Hepatic stellate cell (primary cell): Measurements from ENCODE around the gene TMEM178B.
A peak's percentile ranks its signal among the peaks of the same experiment; 100 is the strongest.
"Not testable (repeated sequence)": the region's sequence is repeated elsewhere in the genome, so short reads cannot be mapped to it uniquely, and the experiment has no call there.

Experiments
- DNase-seq: peaks from one replicate; pipeline ENCODE4 v3.0.0; 2011; ENCODE audit warnings: low spot score

Gene TMEM178B

DNA sequence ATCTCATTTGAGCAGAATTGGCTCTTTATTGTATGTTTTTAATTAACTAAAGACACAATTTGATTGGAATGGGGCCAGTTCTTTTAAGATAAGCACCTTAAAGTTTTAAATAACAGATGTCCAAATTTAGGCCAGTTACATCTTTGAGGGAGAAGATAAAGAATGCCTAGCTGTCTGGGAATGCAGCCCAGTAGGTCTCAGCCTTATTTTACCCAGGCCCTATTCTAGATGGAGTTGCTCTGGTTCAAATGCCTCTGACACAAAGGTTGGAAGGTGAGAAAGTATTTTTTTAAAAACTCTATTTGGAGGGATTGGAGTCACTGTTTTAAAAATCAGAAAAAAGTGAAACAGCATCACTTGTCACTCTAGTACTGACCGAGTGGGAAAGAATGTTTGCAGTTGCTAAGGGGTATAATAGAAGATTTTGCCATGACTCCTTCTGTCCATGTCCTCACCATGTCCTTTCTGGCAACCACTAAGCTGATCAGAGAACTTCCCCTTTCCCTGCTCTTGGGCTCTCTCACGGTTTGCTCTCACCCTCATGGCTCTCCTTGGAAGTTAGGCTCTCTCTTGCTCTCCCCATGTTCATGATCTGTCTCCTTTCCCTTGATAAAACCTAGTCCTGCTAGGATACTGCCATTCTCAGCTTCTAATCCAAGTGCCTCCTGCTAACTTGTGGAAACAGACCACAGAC, 239.1 kb downstream of the TMEM178B start:
- DNase-seq: no peak

DNA sequence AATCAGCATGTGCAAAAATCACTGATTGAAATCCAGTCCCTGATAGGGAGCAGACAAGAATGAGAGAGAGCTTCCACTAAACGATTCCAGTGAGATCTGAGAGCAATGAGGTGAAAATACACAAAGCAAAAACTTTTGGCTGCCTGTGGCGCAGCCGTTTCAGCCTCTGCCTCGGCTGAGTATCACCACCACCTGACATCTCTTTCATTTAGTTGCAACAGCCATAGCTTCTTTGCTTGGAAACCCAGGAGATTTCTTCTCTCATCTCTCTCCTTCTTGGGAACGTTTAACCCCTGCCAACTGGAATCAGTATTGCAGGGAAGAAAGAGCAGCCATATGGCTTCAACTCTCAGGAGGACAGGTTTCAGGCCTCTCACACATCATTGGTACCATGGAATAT, 240.0 kb downstream of the TMEM178B start:
- DNase-seq: no peak

DNA sequence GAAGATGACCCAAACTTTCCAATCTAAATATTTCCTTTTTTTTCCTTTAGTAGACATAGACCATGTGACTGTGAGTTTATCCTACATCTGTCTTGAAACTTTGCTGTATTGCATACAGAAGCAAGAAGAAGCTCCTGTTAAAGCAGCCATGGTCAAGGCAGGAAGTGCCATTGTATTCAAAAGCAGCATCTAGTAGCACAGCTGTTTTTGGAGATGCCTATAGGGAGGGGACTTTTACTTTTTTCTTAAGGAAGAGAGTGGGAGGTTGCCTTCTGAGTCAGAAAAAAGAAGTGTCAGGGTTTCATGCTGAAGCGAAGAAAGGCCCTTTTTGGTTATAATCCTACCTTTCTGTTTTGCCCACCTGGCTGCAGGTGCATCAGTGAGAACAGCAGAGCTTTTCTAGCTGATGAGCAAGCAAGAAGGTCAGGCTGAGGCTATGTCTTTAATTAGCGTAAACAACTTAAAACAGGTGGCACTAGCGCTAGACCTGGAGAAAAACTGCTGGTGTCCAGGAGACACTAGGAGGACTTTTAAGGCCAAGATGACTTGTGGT, 243.2 kb downstream of the TMEM178B start:
- no peak for DNase-seq

DNA sequence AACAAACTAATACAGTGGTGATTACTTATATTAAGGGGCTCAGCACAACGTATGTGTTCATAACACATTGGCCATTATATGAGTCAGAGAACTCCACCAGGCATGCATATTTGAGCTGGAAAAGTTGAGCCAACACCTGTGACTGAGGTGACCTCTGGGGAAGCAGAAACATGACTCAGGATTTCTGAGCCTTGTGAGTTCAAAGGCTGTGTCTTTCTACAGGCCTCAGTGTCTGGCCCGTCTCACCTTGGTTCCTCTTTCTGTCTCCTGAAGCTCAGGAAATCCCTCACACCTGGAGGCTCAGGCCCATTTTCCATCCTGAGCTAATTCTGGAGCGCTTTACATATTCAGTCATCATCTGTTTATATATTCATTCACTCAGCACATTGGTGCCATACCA, 246.4 kb downstream of the TMEM178B start:
- peak; percentile 17 for DNase-seq

DNA sequence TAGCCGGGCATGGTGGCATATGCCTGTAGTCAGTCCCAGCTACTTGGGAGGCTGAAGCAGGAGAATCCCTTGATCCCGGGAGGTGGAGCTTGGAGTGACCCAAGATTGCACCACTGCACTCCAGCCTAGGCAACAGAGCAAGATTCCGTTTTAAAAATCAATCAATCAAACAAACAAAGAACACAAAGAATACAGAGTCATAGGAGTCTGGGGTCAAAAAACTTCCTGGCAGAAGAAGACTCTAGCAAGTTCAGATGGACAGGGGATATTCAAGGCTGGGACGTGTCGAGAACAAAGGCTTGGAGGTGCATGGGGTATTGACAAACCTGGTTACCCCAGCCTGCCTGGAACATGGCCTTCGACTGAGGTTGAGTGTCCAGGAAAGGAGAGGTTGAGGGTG, 248.5 kb downstream of the TMEM178B start:
- DNase-seq: no peak

DNA sequence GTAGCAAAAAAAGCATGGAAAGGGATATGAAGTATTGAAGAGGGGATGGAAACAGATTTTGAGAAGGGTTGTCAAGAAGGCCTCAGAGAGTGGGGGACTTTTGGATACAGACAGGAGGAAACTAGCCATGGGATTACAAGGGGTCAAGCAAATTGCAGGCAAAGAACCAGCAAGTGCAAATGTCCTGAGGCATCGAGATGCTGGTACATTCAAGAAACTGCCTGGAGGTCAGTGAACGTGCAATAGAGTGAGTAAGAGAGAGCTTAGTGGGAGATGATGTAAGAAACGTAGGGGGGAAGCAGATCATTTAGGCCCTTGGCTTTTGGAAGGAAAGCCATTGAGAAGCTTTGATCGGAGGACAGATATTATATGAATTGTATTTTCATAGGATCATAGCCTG, 250.0 kb downstream of the TMEM178B start:
- no peak for DNase-seq

DNA sequence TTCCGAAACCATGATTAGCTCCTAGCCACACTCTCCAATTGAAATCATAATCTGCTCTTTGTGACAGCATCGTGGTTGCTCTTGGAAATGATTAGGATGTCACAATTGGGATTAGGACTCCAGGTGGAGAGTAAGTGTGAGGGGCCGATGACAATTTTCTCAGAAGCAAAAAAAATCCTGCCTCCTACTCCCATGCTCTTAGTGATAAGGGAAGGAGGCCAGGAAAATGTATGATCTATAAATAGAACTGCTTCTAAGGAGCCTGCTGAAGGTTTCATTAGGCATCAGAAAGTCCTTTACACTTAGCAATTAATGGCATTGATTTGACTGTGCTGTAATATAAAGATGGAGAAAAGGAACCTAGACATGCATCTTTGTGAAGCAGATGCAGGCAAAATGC, 251.0 kb downstream of the TMEM178B start:
- no peak for DNase-seq

DNA sequence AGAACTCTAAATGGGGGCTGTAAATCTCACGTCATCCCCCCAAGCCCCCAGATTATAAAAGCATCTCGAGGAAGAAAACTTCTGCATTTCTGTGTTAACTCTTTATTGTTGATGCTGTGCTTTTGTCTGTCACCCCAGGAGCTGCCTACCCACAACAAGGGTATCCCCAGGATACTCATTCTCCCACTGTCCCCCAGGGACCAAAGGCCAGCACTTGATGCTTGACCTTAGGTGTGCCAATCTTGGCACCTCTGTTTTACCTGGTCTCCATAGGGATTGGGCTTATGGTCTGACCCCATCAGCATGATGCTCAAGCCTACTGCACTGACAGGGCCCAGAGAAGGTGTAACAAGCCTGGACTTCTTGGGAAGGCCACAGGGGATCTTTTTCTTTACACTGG, 251.4 kb downstream of the TMEM178B start:
- no peak for DNase-seq

DNA sequence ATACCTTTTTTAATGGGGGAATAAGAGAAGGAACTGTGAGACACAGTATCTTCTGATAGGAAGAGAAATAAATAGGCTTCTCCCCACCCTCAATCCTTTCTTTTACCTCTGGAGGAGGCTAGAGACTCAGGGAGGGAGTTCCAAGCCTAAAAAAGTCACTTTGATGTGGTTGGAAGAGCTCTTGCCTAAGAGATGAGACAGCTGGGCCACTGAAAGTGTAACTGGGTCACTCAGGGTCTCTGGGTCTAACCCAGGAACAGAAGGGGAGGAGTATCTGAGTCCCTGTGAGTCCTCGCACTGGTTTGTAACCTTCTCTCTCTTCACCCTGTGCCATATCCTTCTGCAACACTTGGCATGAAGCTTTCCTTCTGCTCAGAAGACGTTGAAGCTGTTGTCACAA, 254.4 kb downstream of the TMEM178B start:
- no peak for DNase-seq

DNA sequence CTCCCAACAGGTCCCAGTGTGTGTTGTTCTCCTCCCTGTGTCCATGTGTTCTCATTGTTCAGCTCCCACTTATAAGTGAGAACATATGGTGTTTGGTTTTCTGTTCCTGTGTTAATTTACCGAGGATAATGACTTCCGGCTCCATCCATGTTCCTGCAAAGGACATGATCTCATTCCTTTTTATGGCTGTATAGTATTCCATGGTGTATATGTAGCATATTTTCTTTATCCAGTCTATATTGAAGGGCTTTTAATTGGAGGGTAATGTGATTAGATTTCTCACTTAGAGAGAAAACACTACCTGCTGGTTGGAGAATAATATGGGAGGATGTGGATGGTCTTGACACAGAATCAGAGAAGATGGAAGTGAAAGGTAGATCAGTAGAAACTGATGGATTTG, 256.4 kb downstream of the TMEM178B start:
- DNase-seq: not testable (repeated sequence)

DNA sequence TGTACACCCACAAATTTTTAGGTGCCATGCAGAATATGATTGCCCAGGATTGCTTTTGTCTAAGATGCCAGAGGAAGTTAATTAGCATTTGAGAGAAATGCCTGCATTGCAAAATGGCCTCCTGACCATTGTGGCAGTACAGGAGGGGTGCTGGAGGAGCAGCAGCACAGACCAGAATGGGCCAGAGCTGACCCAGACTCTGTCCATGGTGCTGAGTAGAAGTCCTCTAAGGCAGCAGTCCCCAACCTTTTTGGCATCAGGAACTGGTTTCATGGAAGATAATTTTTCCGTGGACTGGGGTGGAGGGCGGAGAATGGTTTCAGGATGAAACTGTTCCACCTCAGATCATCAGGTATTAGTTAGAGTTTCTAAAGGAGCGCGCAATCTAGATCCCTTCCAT, 259.6 kb downstream of the TMEM178B start:
- DNase-seq: no peak

DNA sequence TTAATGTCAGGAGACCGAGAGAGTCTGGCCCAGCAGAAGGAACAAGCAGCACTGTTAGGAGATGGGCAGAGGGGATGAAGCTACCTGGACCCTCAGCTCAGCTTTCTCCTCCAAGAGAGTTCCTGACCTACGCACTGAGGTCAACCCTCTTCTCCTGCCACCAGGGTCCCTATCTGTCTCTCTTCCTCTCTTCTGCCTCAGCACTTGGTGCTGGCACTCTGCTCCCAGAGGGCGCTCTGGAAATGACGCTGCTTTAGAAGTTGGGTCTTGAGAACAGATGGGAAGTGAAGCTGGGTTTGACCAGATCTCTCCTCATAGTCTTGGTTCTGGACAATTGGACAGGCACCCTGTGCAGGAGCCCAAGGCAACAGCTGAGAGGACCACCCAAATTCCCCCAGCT, 261.3 kb downstream of the TMEM178B start:
- DNase-seq: no peak

DNA sequence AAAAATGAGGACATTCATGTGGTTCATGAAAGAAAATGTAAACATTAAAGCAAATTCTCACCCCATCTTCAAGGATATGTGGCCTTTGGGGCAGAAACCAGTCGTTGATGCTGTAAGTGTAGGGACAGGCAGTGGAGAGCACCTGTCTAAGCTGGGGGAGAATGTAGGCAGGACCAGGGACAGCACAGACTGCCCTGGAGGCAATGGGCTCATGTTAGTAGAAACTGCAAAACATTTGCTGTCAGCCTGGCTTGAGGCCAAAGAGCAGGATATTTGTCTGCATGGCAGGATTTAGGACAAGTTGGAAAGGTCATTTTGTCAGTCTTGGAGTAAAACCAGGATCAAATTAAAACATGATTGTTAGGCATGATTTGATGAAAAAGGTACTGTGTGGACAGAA, 265.7 kb downstream of the TMEM178B start:
- DNase-seq: no peak

DNA sequence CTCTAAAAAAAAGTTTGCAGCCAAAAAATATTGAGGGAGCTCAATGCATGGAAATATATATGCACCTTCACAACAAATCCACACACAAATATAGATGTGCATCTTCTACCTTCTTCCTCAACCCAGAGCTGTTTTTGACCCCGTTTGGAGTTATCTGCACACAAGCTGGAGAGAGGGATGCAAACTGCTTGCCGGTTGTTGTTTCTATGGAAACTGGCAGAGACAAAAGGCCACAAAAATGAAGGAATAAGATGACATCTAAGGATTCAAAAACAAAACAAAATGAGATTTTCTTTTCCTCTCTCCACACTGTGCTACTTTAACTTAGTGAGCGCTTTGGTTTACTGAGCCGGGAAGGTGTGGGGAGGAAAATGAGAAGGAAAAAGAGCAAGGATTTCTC, 267.1 kb downstream of the TMEM178B start:
- DNase-seq: no peak

DNA sequence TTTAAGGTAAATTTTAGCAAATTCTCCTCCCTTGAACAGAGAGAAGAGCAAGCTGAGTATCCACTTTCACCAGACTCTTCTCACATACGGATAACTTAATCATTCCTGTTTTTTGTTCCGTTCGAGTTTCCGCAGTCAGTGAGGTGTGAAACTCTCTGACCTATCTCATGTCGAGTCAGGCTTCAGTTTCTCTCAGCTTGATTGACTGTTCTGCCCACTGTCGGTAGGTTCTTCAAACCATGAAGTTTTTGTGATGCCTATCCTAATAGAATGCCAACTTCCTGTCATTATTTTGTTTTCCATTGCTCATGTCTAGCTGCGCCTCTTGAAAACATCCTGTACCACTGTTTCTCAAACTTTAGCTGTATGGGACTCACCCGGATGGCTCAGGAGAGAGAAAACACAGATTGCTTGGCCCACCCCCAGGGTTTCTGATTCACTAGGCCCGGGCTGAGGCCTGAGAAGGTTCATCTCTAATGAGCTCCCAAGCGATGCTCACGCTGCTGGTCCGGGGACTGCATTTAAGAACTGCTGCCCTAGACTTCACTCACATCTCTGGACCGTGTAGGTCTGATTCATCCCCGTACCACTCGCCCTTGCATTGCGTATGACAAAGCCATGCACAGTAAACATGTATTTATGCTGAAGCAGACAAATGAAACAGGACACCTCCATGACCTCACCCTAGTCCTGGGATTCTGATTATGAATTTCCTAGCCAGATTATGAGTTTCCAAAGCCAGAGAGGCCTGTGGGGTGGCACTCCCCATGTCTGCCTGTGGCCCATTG, 269.0 kb downstream of the TMEM178B start:
- no peak for DNase-seq

DNA sequence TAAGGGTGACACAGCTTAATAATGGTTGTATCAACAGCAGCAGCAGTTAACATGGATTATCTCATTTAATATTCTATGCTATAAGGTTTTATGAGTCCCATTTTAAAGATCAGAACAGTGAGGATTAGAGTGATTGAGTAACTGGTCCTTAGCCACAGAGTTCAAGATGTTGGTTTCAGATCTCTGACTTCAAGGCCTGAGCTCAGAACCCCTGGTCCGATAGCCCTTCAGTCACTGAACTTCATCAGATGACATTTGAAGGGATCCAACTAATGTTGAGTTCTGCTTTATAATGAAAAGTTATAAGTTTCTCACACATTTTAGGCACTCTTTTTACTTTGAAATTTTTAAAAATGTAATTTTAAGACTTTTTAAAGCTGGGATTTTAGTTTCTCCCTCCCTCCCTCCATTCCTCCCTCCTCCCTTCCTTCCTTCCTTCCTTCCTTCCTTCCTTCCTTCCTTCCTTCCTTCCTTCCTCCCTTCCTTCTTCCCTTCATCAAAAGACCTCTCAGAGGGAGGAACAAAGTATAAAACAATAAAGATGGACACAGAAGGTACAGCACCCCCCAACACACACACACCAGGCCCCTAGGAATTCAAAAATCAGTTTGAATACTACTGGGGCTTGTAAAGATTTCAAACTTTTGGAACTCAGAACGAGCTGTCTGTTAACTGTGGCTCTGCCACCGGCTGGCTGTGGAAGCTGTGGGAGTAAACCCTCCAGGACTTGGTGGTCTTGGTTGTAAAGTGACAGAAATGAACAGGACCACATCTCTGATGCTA, 270.5 kb downstream of the TMEM178B start:
- DNase-seq: no peak

DNA sequence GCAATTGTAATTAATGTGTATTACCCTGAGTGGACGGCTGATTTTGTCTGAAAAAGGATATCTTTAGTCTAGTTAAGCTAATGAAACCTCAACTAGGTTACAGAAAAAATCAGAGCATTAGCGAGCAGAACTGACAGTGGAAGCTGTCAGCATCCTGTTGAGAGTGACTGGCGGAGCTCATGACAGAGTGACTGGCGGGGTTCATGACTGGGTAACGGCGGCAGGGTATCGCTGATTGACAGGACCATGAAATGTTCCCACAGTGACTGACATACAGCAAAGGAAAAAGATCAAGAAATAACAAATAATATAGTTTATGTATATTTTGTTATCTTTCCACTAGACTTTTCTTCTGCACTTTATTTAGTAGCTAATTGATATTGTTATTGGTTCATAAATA, 274.9 kb downstream of the TMEM178B start:
- DNase-seq: no peak

DNA sequence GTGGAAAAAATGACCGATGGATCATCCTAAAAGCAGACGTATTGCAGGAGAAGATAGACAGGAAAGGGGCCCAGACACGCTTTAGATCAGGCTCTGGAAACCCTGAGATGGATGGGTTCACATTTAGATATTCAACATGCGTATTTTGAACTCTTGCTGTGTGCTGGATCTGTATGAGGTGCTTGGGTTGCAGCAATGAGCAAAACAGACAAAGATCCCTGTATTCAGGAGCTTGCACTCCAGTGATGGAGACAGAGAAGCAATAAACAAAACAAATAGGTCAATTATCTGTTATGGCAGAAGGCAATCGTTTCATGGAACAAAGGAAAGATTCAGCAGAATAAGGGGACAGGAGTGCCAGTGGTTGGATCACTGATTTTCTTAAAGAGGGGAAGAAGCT, 275.5 kb downstream of the TMEM178B start:
- no peak for DNase-seq

DNA sequence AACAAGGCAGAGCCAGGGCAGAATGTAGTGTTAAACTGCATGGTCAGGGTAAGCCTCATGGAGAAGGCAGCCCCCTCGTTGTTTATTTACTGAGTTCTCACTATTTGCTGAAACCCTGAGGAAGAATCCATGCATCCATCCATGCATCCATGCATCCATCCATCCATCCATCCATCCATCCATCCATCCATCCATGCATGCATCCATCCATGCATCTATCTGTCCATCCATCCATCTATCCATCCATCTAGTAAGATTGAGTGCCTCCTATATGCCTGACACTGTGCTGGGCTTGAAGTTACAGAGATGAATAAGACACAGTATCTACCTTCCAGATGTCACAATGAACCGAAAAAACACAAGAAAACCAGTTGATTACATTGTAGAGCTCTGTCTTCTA, 275.9 kb downstream of the TMEM178B start:
- no peak for DNase-seq

DNA sequence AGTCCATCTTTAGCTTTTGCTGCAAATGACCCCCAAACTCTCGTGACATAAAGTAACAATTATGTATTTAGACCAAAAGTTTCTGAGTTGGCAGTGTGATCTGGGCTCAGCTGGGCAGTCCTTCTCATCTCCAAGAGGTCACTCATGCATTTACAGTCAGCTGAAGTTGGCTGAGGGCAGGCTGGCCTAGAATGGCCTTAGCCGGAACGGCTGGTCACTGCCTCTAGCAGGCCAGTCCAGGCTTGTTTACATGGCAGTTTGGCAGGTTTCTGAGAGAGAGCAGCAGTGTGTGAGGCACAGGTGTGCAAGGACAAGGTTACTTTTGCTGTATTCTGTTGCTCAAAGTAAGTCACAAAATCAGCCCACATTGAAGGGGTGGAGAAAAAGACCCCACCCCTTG, 277.3 kb downstream of the TMEM178B start:
- DNase-seq: no peak

DNA sequence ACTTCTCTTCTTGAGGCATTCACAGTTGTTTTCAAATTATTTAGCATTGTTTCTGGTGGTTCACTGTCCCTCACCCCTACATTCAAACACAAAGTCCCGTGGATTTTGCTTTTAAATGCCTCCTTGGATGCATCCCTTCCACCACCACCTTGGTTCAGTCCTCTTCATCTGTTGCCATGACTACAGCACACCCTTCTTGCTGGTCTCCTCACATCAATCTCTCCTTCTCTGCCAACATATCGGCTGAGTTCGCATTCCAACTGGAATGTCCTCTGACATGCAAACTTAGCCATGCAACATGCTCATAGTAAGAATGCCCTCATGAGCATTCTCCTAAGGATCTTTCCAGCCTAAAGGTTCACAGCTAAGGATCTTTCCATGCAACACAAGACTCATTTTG, 279.1 kb downstream of the TMEM178B start:
- no peak for DNase-seq

DNA sequence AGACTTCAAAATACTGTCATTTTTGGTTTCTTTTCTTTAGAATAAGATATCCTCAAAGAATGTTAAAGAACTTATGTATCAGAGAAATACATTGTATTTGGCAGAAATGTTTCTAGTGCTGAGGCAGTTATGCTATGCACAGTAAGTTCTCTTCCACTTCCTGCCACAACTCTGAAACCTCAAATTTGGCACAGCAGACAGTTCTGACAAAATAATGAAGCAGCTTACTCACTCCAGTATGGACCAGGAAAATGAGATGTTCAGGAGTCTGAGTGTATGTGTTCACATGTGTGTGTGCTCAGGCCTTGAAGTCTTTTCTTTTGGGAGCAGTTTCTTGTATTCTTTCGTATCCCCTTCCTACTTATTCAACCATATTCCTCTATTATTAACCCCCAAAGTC, 280.4 kb downstream of the TMEM178B start:
- DNase-seq: no peak

DNA sequence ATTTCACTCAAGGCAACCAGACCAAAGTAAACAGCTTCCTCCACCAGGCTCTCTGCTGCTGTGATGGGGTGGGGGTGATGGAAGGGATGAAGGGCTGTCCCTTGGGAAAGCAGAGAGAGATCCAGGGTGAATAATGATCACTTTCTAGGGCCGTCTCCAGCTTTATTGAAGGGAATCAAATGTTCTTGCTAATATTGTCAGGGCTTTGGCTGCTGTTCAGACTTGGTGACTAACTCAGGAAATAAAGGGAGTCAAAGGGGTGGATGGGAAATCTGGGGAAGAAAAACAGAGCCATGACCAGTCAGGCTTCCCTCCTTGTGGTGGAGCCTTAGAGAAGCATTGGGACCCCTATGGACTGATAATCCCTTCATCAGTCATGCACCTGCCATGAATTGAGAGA, 281.2 kb downstream of the TMEM178B start:
- DNase-seq: no peak
